ENCODE measurements around the gene SPEM2.

The SPEM2 gene

GRCh38 chr17:7432296-7432695 lies 6.9 kb downstream of the SPEM2 start:
- H3K27ac ChIP-seq (ENCODE audit: insufficient read depth, low read length, poor library complexity, severe bottlenecking), result no peak overlapping the region
- H3K36me3 ChIP-seq (ENCODE audit: control insufficient read depth, insufficient read depth, low read length), result no peaks in the 10 kb centered on the region
- no peaks in the 10 kb centered on the region for H3K27me3 ChIP-seq (replicated peaks; ENCODE audit: control insufficient read depth, insufficient read depth, low read length, poor library complexity, severe bottlenecking)
- no peaks in the 10 kb centered on the region for H3K9me3 ChIP-seq (ENCODE audit: control insufficient read depth, low read length)
- DNase-seq, result no peak
- H3K4me3 ChIP-seq (ENCODE audit: insufficient read depth, low read depth, low read length, poor library complexity, severe bottlenecking), result no peak overlapping the region
- peaks cover 18% of the 10 kb centered on the region for H3K4me1 ChIP-seq (ENCODE audit: control insufficient read depth, insufficient read depth, low read length, poor library complexity, severe bottlenecking)

- Histone ChIP-seq H3K27me3 (replicated peaks; ENCODE audit: control insufficient read depth, insufficient read depth, low read length, poor library complexity, severe bottlenecking) (peaks cover 26% of the 10 kb centered on the region), H3K4me1 (ENCODE audit: control insufficient read depth, insufficient read depth, low read length, poor library complexity, severe bottlenecking) (peaks cover 51% of the 10 kb centered on the region), H3K4me3 (ENCODE audit: insufficient read depth, low read depth, low read length, poor library complexity, severe bottlenecking) (peak overlapping the region; percentile 63), H3K36me3 (ENCODE audit: control insufficient read depth, insufficient read depth, low read length) (no peaks in the 10 kb centered on the region), H3K9me3 (ENCODE audit: control insufficient read depth, low read length) (no peaks in the 10 kb centered on the region), H3K27ac (ENCODE audit: insufficient read depth, low read length, poor library complexity, severe bottlenecking) (peak overlapping the region; percentile 82)
- DNase-seq, result peak; percentile 35 to 53 (median 51)
These were observed 10.5 kb downstream of the SPEM2 start for GRCh38 chr17:7435676-7436555.

- H3K9me3 ChIP-seq (ENCODE audit: control insufficient read depth, low read length), result no peaks in the 10 kb centered on the region
- peaks cover 52% of the 10 kb centered on the region for H3K4me1 ChIP-seq (ENCODE audit: control insufficient read depth, insufficient read depth, low read length, poor library complexity, severe bottlenecking)
- peak overlapping the region; percentile 63 for H3K4me3 ChIP-seq (ENCODE audit: insufficient read depth, low read depth, low read length, poor library complexity, severe bottlenecking)
- H3K36me3 ChIP-seq (ENCODE audit: control insufficient read depth, insufficient read depth, low read length), result no peaks in the 10 kb centered on the region
- H3K27me3 ChIP-seq (replicated peaks; ENCODE audit: control insufficient read depth, insufficient read depth, low read length, poor library complexity, severe bottlenecking), result peaks cover 31% of the 10 kb centered on the region
- H3K27ac ChIP-seq (ENCODE audit: insufficient read depth, low read length, poor library complexity, severe bottlenecking), result peak overlapping the region; percentile 82
- DNase-seq, result peak; percentile 61 to 68 (median 65)
These were observed 11.3 kb downstream of the SPEM2 start for GRCh38 chr17:7436556-7437368.

GRCh38 chr17:7437369-7437863 lies 12.0 kb downstream of the SPEM2 start:
- DNase-seq, result no peak

GRCh38 chr17:7437950-7438614 lies 12.7 kb downstream of the SPEM2 start:
- H3K36me3 ChIP-seq (ENCODE audit: control insufficient read depth, insufficient read depth, low read length), result no peaks in the 10 kb centered on the region
- H3K27me3 ChIP-seq (replicated peaks; ENCODE audit: control insufficient read depth, insufficient read depth, low read length, poor library complexity, severe bottlenecking), result peaks cover 31% of the 10 kb centered on the region
- H3K4me3 ChIP-seq (ENCODE audit: insufficient read depth, low read depth, low read length, poor library complexity, severe bottlenecking), result no peak overlapping the region
- no peak overlapping the region for H3K27ac ChIP-seq (ENCODE audit: insufficient read depth, low read length, poor library complexity, severe bottlenecking)
- DNase-seq, result peak in 1 of 3 donors; percentile 29
- H3K4me1 ChIP-seq (ENCODE audit: control insufficient read depth, insufficient read depth, low read length, poor library complexity, severe bottlenecking), result peaks cover 52% of the 10 kb centered on the region
- H3K9me3 ChIP-seq (ENCODE audit: control insufficient read depth, low read length), result no peaks in the 10 kb centered on the region

More at GRCh38 chr17:7437369-7437863, 12.0 kb downstream of the SPEM2 start:
- H3K4me1 ChIP-seq (ENCODE audit: control insufficient read depth, insufficient read depth, low read length, poor library complexity, severe bottlenecking), result peaks cover 52% of the 10 kb centered on the region
- peaks cover 31% of the 10 kb centered on the region for H3K27me3 ChIP-seq (replicated peaks; ENCODE audit: control insufficient read depth, insufficient read depth, low read length, poor library complexity, severe bottlenecking)
- no peak overlapping the region for H3K27ac ChIP-seq (ENCODE audit: insufficient read depth, low read length, poor library complexity, severe bottlenecking)
- no peaks in the 10 kb centered on the region for H3K36me3 ChIP-seq (ENCODE audit: control insufficient read depth, insufficient read depth, low read length)
- no peaks in the 10 kb centered on the region for H3K9me3 ChIP-seq (ENCODE audit: control insufficient read depth, low read length)
- peak overlapping the region; percentile 29 for H3K4me3 ChIP-seq (ENCODE audit: insufficient read depth, low read depth, low read length, poor library complexity, severe bottlenecking)

GRCh38 chr17:7438656-7439460 lies 13.4 kb downstream of the SPEM2 start:
- H3K4me1 ChIP-seq (ENCODE audit: control insufficient read depth, insufficient read depth, low read length, poor library complexity, severe bottlenecking), result peaks cover 52% of the 10 kb centered on the region
- no peak for DNase-seq
- no peaks in the 10 kb centered on the region for H3K9me3 ChIP-seq (ENCODE audit: control insufficient read depth, low read length)
- H3K27me3 ChIP-seq (replicated peaks; ENCODE audit: control insufficient read depth, insufficient read depth, low read length, poor library complexity, severe bottlenecking), result peaks cover 31% of the 10 kb centered on the region
- H3K36me3 ChIP-seq (ENCODE audit: control insufficient read depth, insufficient read depth, low read length), result no peaks in the 10 kb centered on the region
- H3K4me3 ChIP-seq (ENCODE audit: insufficient read depth, low read depth, low read length, poor library complexity, severe bottlenecking), result no peak overlapping the region
- H3K27ac ChIP-seq (ENCODE audit: insufficient read depth, low read length, poor library complexity, severe bottlenecking), result no peak overlapping the region

- Histone ChIP-seq H3K36me3 (ENCODE audit: control insufficient read depth, insufficient read depth, low read length) (no peaks in the 10 kb centered on the region), H3K4me3 (ENCODE audit: insufficient read depth, low read depth, low read length, poor library complexity, severe bottlenecking) (peak within 1 kb of the TSS; percentile 32), H3K27ac (ENCODE audit: insufficient read depth, low read length, poor library complexity, severe bottlenecking) (no peak within 1 kb of the TSS), H3K9me3 (ENCODE audit: control insufficient read depth, low read length) (no peaks in the 10 kb centered on the region), H3K4me1 (ENCODE audit: control insufficient read depth, insufficient read depth, low read length, poor library complexity, severe bottlenecking) (peaks cover 52% of the 10 kb centered on the region), H3K27me3 (replicated peaks; ENCODE audit: control insufficient read depth, insufficient read depth, low read length, poor library complexity, severe bottlenecking) (peaks cover 31% of the 10 kb centered on the region)
- no peak for DNase-seq
These were observed 14.2 kb downstream of the SPEM2 start, which contains the start of gene FGF11 for GRCh38 chr17:7439462-7440112. TSS of gene FGF11 (plus strand) at chr17:7439512. CDS start at chr17:7439621, 109 bp downstream.

GRCh38 chr17:7440113-7440833 lies 14.9 kb downstream of the SPEM2 start:
- no peak for DNase-seq
- H3K27me3 ChIP-seq (replicated peaks; ENCODE audit: control insufficient read depth, insufficient read depth, low read length, poor library complexity, severe bottlenecking), result peaks cover 34% of the 10 kb centered on the region
- H3K9me3 ChIP-seq (ENCODE audit: control insufficient read depth, low read length), result no peaks in the 10 kb centered on the region
- H3K36me3 ChIP-seq (ENCODE audit: control insufficient read depth, insufficient read depth, low read length), result no peaks in the 10 kb centered on the region
- peaks cover 55% of the 10 kb centered on the region for H3K4me1 ChIP-seq (ENCODE audit: control insufficient read depth, insufficient read depth, low read length, poor library complexity, severe bottlenecking)
- H3K4me3 ChIP-seq (ENCODE audit: insufficient read depth, low read depth, low read length, poor library complexity, severe bottlenecking), result peak overlapping the region; percentile 32
- H3K27ac ChIP-seq (ENCODE audit: insufficient read depth, low read length, poor library complexity, severe bottlenecking), result no peak overlapping the region

Data from effector memory CD4-positive, alpha-beta T cell (primary cell).